MV-4-11 (cell line): Measurements from ENCODE around the gene BEAN1.

Source experiments
- DNase-seq: peaks from one replicate; lab custom pipeline; 2025; lab: John Stamatoyannopoulos, UW

The BEAN1 gene

GRCh38 chr16:66470556-66470955, 43.5 kb downstream of the BEAN1 start:
- no peak for DNase-seq

- DNase-seq, result no peak
Measured at GRCh38 chr16:66471264-66471663, 44.2 kb downstream of the BEAN1 start.

GRCh38 chr16:66471716-66472393, 44.8 kb downstream of the BEAN1 start:
- no peak for DNase-seq

GRCh38 chr16:66473051-66473571, 46.0 kb downstream of the BEAN1 start:
- DNase-seq, result no peak

- DNase-seq, result no peak
Measured at GRCh38 chr16:66473654-66474519, 46.8 kb downstream of the BEAN1 start.

- DNase-seq, result peak; percentile 73
Measured at GRCh38 chr16:66474750-66475199, 47.7 kb downstream of the BEAN1 start.

DNA sequence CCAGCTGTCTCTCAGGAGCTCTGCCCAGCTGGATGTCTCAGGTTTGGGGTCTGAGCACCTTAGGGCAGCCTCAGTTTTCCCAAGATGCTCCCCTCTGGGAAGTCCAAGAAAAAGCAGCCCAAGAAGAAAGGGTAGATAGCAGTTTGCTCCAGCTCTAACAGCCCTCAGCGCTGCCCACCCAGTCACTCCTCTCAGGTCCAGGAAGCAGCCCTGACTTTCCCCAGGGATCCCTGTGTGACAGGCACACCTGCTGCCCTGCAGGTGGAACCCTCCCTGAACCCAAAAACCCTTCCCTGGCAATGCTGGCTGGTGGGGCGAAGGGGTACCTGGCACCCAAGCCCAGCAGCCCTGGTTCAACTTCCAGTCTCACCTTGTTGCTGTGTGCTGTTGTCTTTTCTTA, 48.1 kb downstream of the BEAN1 start:
- no peak for DNase-seq

GRCh38 chr16:66476328-66477027, 49.4 kb downstream of the BEAN1 start:
- no peak for DNase-seq

GRCh38 chr16:66477028-66477515, 50.0 kb downstream of the BEAN1 start:
- no peak for DNase-seq

DNA sequence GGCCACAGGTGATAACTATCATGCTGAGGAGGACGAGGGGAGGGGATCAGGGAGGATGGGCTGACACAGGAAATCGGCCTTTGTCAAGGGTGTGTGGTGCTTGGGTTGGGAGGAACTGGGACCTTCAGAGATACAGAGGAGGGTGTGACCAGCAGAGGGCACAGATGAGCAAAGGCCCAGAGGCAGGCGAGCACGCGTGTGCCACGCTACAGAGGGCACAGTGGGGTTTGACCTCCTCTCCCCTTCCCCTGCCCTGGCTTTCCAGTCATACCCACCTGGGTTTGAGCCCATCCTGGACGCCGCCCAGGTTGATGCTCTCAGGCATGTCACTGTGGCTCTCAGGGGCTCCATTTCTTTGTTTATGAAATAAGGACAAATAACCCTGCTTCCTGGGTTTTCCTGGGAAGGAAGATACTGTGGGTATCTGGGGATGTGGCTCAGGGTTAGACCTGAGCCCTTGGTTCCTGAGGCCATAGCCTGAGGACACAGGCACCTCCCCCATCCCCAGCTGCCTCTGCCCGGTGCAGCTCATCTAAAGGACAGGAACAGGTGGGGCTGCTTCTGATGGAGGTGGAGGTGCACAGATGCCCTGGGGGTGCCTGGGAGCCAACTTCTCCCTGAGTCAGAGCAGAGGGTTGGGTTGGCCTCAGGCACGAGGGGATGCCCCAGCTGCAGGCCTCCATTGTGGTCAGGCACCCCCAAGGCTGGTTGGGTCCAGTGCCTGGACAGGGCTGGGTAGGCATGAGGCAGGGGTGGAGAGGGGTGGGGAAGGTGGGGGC, 51.8 kb downstream of the BEAN1 start:
- peak; percentile 80 for DNase-seq

- no peak for DNase-seq
Measured at GRCh38 chr16:66479661-66480264, 52.7 kb downstream of the BEAN1 start.

- DNase-seq, result peak; percentile 62
Measured at GRCh38 chr16:66480265-66481080, 53.4 kb downstream of the BEAN1 start.

- peak; percentile 62 for DNase-seq
Measured at GRCh38 chr16:66481081-66481942, 54.2 kb downstream of the BEAN1 start.

- no peak for DNase-seq
Measured at GRCh38 chr16:66481943-66482390, 54.9 kb downstream of the BEAN1 start.

- DNase-seq, result peak; percentile 61
Measured at GRCh38 chr16:66483689-66484452, 56.8 kb downstream of the BEAN1 start.

DNA sequence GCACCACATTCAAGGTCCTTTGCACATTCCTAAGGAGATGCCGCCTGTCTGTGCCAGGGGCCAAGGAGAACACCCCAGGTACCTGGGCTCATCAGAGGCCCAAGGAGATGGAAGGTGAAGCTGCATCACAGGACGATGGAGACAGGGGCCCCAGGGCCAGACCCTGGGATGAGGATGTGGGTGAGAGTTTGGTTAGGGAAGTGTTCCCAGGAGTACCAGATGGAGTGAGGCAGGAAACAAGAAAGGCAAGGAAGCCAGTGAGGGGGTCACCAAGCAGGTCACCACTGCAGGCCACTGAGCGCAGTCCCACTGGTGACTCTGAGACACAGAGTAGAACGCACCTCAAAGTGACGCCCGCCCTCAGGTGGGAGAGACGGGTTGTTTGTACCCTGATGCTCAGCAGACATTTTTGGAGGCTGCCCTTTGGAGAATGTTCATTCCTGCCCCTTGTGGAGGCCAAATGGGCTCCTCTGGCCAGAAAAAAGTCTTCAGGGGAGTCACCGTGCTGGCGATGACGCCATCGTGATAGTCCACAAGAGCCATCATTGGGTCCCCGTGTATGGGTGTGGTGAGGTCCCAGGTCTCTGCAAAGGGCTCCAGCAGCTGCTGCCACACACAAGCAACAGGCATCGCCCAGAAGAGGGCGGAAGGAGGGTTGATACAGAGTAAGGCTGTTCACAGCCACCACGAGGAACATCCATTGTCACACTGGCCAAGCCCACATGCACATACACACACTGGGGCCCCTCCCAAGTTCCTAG, 57.5 kb downstream of the BEAN1 start:
- DNase-seq, result no peak

GRCh38 chr16:66485376-66485775, 58.3 kb downstream of the BEAN1 start:
- DNase-seq, result peak; percentile 56
